ENCODE data around the gene RAI2.

The RAI2 gene

DNA sequence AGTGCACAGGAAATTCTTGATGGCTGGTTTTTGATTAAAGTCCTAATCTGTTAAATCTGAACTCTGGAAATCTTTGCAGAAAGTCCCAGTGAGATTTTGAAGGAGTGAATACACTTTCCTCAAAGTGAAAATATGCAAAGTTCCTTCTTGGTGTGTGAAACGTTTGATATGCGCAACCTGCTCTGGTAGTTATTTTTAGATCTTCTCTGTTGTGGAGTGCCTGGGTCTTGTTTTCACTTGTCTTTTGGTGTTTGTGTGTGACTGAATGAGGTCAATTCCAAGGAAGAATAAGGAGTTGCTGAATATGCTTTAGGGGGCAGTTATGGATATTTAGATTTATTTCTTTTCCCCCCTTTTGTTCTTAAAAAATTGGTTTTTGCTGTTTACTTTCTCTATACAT is 82.1 kb downstream of the RAI2 start:
- no peak for DNase-seq

DNA sequence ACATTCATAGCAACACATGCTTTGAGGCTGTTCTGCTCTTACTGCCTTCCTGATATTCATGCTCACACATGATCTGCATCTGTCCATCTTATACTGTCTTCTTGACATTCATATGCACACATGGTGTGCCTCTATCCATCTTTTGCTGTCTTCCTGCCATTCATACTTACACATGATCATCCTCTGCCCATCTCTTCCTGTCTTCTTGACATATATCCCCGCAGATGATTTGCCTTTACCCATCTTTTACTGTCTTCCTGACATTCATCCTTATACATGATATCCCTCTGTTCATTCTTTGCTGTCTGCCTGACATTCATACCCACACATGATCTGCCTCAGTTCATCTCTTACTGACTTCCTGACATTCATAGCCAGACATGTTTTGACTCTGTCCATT is 87.0 kb downstream of the RAI2 start:
- no peak for DNase-seq

DNA sequence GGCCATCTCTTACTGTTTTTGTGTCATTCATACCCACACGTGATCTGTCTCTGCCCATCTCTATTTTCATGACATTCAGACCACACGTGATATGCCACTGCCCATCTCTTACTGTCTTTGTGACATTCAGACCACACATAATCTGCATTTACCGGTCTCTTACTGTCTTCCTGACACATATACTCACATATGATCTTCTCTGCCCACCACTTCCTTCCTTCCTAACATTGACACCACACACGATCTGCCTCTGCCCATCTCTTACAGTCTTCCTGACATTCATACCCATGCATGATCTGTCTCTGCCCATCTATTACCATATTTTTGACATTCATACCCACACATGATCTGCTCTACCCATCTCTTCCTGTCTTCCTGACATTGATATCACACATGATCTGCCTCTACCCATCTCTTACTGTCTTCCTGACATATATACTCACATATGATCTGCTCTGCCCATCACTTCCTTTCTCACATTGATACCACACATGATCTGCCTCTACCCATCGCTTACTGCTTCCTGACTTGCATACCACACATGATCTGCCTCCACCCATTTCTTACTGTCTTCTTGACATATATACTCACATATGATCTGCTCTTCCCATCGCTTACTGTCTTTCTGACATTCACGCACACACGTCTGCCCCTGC is 87.7 kb downstream of the RAI2 start:
- no peak for DNase-seq

DNA sequence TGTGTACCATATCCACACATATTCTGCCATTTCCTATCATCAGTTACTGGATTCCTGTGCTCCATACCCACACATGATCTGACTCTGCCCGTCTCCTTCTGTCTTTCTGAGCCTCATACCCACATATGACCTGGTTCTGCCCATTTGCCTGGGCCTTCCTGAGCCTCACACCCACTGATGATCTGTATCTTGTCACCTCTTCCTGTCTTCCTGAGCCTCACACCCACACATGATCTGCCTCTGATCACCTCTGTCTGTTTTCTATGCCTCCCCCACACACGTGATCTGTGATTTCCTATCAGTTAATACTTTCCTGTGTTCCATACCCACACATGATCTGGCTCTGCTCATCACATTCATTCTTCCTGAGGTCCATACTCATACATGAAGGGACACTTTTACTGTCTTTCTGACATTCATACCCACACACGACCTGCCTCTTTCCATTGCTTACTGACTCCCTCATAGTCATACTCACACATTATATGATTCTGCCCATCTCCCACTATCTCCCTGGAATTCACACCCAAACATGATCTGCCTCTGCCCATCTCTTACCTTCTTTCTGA is 91.3 kb downstream of the RAI2 start:
- no peak for DNase-seq

DNA sequence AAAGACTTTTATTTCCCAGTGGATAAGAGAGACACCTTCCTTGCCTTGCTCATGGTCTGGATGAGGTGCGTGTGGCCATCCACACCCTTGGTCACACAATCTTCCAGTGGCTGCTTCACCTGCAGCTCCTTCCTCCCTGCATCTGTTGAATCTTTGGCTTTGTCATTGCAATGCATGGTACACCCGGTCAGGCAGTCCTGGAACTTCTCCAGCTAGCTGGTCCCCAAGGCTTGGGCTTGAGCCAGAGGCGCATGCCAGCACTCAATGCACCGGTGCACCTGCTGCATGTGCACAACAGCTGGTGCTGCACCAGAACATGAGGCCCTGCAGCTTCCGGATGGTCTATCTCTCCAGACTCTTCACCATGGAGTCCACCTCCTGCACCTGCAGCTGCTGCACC is 92.1 kb downstream of the RAI2 start:
- DNase-seq = no peak

DNA sequence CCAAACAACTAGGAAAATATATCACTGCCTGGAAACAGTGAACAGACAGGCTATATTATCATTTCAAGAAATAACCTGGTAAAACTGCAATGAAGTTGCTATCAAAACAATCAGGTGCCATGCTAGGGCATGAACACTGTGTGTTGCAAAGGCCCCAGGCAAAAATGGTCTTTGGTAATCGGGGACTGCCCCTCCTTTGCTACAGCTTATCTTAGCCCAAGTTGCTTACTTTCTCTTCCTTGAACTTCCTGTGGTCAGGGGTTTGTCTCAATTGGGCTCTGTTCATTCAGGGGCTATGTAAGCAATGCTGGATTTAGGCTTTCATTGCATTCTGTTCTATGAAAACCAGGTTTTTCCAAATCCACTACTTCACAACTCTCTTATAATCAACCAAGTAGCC is 93.4 kb downstream of the RAI2 start:
- DNase-seq = no peak

DNA sequence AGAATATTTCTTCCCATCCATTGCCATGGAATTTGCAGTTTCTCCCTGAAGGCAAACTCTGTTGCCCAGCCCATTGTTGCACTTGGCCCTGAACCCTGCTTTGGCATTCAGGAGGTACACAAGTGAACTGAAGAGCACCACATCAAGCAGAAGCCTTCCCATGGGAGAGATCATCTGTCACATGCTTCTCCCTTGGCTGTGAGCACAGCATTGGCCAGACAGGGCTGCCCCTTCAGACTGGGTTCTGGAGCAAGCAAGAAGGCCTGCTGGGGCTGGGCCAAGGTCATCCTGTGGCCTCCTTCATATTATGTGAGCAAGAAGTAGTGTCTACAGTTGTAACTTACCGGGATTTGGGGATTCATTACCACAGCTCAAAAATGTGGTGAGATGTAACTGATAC is 101.1 kb downstream of the RAI2 start:
- no peak for DNase-seq

DNA sequence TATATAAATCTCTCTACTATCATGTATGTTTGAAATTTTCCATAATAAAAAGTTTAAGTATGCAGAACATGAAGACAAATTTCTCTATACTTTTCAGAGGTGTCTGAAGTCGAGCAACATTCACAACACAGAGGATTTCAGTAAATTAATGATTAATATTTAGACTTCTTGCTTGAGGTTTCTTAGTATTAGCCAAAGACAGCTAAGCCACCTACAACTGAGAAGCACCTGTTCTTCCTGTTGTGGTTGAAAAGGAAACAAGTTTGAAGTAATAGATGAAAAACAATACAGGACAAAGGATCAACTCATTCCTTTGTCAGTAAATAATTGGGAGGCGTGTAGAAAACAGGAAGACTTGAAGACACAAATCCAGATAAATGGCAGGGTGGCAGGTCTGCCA is 102.7 kb downstream of the RAI2 start:
- DNase-seq = no peak

DNA sequence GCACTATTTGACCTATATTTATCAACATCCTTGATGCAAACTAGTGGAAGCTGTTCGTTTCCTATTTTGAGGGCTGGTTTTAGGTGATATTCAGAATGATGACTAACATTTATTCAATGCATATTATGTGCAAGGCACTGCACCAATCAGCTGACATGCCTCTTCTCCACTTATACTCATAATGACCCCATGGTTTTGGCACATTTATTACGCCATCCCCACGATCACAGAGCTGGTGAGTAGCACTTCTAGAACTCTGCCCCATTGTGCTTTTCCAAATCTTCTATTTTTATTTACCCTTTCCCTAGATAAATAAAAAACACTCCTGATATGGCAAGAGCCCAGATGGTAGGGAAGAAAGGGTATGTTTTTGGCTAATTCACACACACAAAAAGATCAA is 110.7 kb downstream of the RAI2 start:
- DNase-seq = no peak

Data from NCI-H1417 treated with DMSO at 0.1 percent for 48 hours (cell line).